CD4-positive, alpha-beta T cell (primary cell): ENCODE measurements around the gene ATP8A1. TPM values are rescaled to one million over a fixed set of nuclear protein-coding genes. Genes with fewer than 3 reads are reported as not detected.

Source experiments
- ATAC-seq: fragments of 200-7000 bp; cut with Tn5 transposase; one replicate; pipeline ENCODE4 v1.10.0; 2022; ENCODE audit warnings: mild to moderate bottlenecking; ENCODE audit not compliant: poor library complexity
- CTCF ChIA-PET: fragments of 350-600 bp; sonication (Branson Sonifier 250); formaldehyde crosslinking; loops from one replicate; lab custom pipeline; 2021; ENCODE audit warnings: antibody characterized with exemption, inconsistent platforms; lab: Charles Lee
- POLR2A ChIA-PET: fragments of 350-600 bp; sonication (Branson Sonifier 250); formaldehyde crosslinking; loops from one replicate; lab custom pipeline; 2021; ENCODE audit warnings: antibody characterized with exemption, inconsistent platforms; lab: Charles Lee
- DNase-seq, 14 experiments: peaks; one replicate each; pipeline ENCODE4 v3.0.0-alpha.2; 2013 to 2020; ENCODE audit warnings: mixed read lengths in 2 of 14
- H3K27ac ChIP-seq, 2 donors: one replicate each; pipeline versions ENCODE4 v1.5.1 to v1.7.0; 2013; ENCODE audit warnings: low read length in 2 of 2, low read depth in 1 of 2, mild to moderate bottlenecking in 1 of 2
- H3K27me3 ChIP-seq, 2 experiments: 1 replicate in 1 of 2; 2 replicates in 1 of 2; pipeline versions ENCODE4 v1.6.1 to v1.7.0; 2013; ENCODE audit warnings: low read length in 2 of 2, control low read depth in 1 of 2, mild to moderate bottlenecking in 1 of 2, moderate library complexity in 1 of 2; ENCODE audit not compliant: insufficient read depth in 2 of 2, control insufficient read depth in 1 of 2
- H3K36me3 ChIP-seq: one replicate; pipeline ENCODE4 v1.6.1; 2013; ENCODE audit warnings: low read length, control low read depth; ENCODE audit not compliant: insufficient read depth
- H3K4me1 ChIP-seq: one replicate; pipeline ENCODE4 v1.6.1; 2013; ENCODE audit warnings: low read length, control low read depth; ENCODE audit not compliant: insufficient read depth
- H3K4me3 ChIP-seq: one replicate; pipeline ENCODE4 v1.5.1; 2013; ENCODE audit warnings: mild to moderate bottlenecking, low read length, moderate library complexity
- H3K9me3 ChIP-seq, 2 experiments: 1 replicate in 1 of 2; 2 replicates in 1 of 2; pipeline versions ENCODE4 v1.6.1 to v1.7.0; 2013; ENCODE audit warnings: low read length in 2 of 2, mild to moderate bottlenecking in 2 of 2, control low read depth in 1 of 2, moderate library complexity in 1 of 2; ENCODE audit not compliant: control insufficient read depth in 1 of 2, insufficient read depth in 1 of 2
- H3K27ac Mint-ChIP-seq: one replicate; pipeline ENCODE4 v1.8.0; 2020; ENCODE audit warnings: mixed read lengths
- H3K27me3 Mint-ChIP-seq: one replicate; pipeline ENCODE4 v1.8.0; 2021; ENCODE audit warnings: mixed read lengths
- H3K36me3 Mint-ChIP-seq: one replicate; pipeline ENCODE4 v1.8.0; 2021; ENCODE audit warnings: low read depth, mixed read lengths
- H3K4me1 Mint-ChIP-seq: one replicate; pipeline ENCODE4 v1.8.0; 2021; ENCODE audit warnings: low read depth, mixed read lengths
- H3K4me3 Mint-ChIP-seq: one replicate; pipeline ENCODE4 v1.8.0; 2020; ENCODE audit warnings: mild to moderate bottlenecking, mixed read lengths
- H3K9me3 Mint-ChIP-seq: one replicate; pipeline ENCODE4 v1.8.0; 2020; ENCODE audit warnings: mixed read lengths
- CTCF ChIP-seq: fragments of 200-600 bp; IDR thresholded peaks from one replicate; pipeline ENCODE4 v1.8.0; 2022; ENCODE audit warnings: antibody characterized with exemption, mild to moderate bottlenecking
- intact Hi-C, 2 experiments: fragments of 100-400 bp; cut with DNase I in 1 of 2; cut with micrococcal nuclease in 1 of 2; formaldehyde crosslinking; loops; one replicate each; pipeline versions ENCODE4 v1.15.1 to v1.9.0; 2023 to 2025; cut with DNase I, micrococcal nuclease
- total RNA-seq, 174 experiments: library from RNA in 2 of 174; stranded (reverse) in 2 of 174; gene quantifications; one replicate each; pipeline ENCODE4 v1.2.3 and lab custom pipeline; 2021 to 2026

Gene ATP8A1
- total RNA-seq, 2 experiments from 2014 or later = 44.9 to 45.5 TPM

- H3K9me3 ChIP-seq = no peaks in the 10 kb centered on the region
- Mint-ChIP-seq H3K4me3 (no peak overlapping the region), H3K36me3 (no peaks in the 10 kb centered on the region), H3K4me1 (no peaks in the 10 kb centered on the region), H3K27ac (no peak overlapping the region), H3K9me3 (no peaks in the 10 kb centered on the region), H3K27me3 (peaks cover 27% of the 10 kb centered on the region)
- no peak overlapping the region for H3K27ac ChIP-seq
- no peaks in the 10 kb centered on the region for H3K36me3 ChIP-seq
- H3K27me3 ChIP-seq = peaks cover 0 to 7% of the 10 kb centered on the region in 2 experiments
- DNase-seq (no peak), ATAC-seq (no peak)
- CTCF ChIA-PET = no interaction called here
- POLR2A ChIA-PET = interaction anchor here (0.7 kb wide), 1 partner anchor 96 kb away, joined by 3 read pairs; no protein-coding TSS in a partner anchor
- H3K4me3 ChIP-seq = no peak overlapping the region
- no peaks in the 10 kb centered on the region for H3K4me1 ChIP-seq
- intact Hi-C loops = no loop called here
- no peak for TF ChIP-seq CTCF
Observed at GRCh38 chr4:42361456-42361855, 295.4 kb downstream of the ATP8A1 start.

- no peak for ATAC-seq
- H3K9me3 ChIP-seq = no peaks in the 10 kb centered on the region
- ChIA-PET CTCF (no interaction called here), POLR2A (no interaction called here)
- intact Hi-C loops = no loop called here
- H3K36me3 ChIP-seq = no peaks in the 10 kb centered on the region
- no peak overlapping the region for H3K4me3 ChIP-seq
- Mint-ChIP-seq H3K4me1 (no peaks in the 10 kb centered on the region), H3K27me3 (peaks cover 39% of the 10 kb centered on the region), H3K4me3 (no peak overlapping the region), H3K36me3 (no peaks in the 10 kb centered on the region), H3K27ac (no peak overlapping the region), H3K9me3 (no peaks in the 10 kb centered on the region)
- no peaks in the 10 kb centered on the region for H3K4me1 ChIP-seq
- peaks cover 9% of the 10 kb centered on the region in 2 experiments for H3K27me3 ChIP-seq
- no peak for DNase-seq
- H3K27ac ChIP-seq = no peak overlapping the region
- no peak for TF ChIP-seq CTCF
Observed at GRCh38 chr4:42360256-42360669, 296.6 kb downstream of the ATP8A1 start.

DNA sequence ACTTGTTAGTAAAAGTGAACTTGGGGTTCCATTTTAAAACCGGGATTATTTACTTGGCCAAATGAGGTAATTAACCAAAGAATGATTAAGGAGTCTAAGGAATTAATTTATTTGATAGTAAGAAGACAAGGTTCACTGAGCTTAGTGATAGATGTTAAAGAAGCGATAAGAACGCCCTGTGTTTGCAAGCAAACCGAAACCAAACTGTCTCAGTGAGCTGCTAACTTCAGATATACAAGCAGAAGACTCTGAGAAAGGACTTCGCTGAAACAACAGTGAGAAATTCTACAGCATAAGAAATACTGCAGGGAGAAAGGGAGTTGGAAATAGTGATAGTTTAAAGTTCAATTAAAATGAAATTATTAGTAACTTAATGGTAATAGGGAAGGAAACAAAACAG is 297.2 kb downstream of the ATP8A1 start:
- no peak for DNase-seq
- CTCF ChIA-PET = no interaction called here
- no peaks in the 10 kb centered on the region for H3K36me3 ChIP-seq
- H3K27ac ChIP-seq = no peak overlapping the region
- TF ChIP-seq CTCF = no peak
- Mint-ChIP-seq H3K36me3 (no peaks in the 10 kb centered on the region), H3K9me3 (no peaks in the 10 kb centered on the region), H3K4me3 (no peak overlapping the region), H3K27ac (no peak overlapping the region), H3K27me3 (peaks cover 41% of the 10 kb centered on the region), H3K4me1 (no peaks in the 10 kb centered on the region)
- H3K4me1 ChIP-seq = no peaks in the 10 kb centered on the region
- no peak for ATAC-seq
- H3K4me3 ChIP-seq = no peak overlapping the region
- H3K9me3 ChIP-seq = no peaks in the 10 kb centered on the region
- intact Hi-C loops = no loop called here
- peaks cover 9 to 10% of the 10 kb centered on the region in 2 experiments for H3K27me3 ChIP-seq
- POLR2A ChIA-PET = no interaction called here

Other genes starting within 250 kb of the ATP8A1 start
- not detected for gene GRXCR1, start 235.6 kb upstream of the ATP8A1 start, total RNA-seq